Activated CD4-positive, alpha-beta memory T cell treated with anti-CD3 and anti-CD28 coated beads, Interleukin-2, amount 10 ng/mL, durations not matched to agents 7 days and 5 days (primary cell): ENCODE measurements around the gene JAG1. TPM values are rescaled to one million over a fixed set of nuclear protein-coding genes. Genes with fewer than 3 reads are reported as not detected.

ENCODE experiments used
- CTCF ChIA-PET: fragments of 350-600 bp; sonication (Branson Sonifier 250); formaldehyde crosslinking; loops from one replicate; lab custom pipeline; 2021; ENCODE audit warnings: antibody characterized with exemption, inconsistent platforms; lab: Charles Lee
- POLR2A ChIA-PET: fragments of 350-600 bp; sonication (Branson Sonifier 250); formaldehyde crosslinking; loops from one replicate; lab custom pipeline; 2021; ENCODE audit warnings: antibody characterized with exemption; lab: Charles Lee
- DNase-seq: peaks from one replicate; pipeline ENCODE4 v3.0.0-alpha.2; 2020
- H3K27ac Mint-ChIP-seq: one replicate; pipeline ENCODE4 v1.8.0; 2021; ENCODE audit warnings: mild to moderate bottlenecking, mixed read lengths
- H3K27me3 Mint-ChIP-seq: one replicate; pipeline ENCODE4 v1.8.0; 2021; ENCODE audit warnings: mixed read lengths
- H3K36me3 Mint-ChIP-seq: one replicate; pipeline ENCODE4 v1.8.0; 2021; ENCODE audit warnings: low read depth, mixed read lengths
- H3K4me1 Mint-ChIP-seq: one replicate; pipeline ENCODE4 v1.8.0; 2021; ENCODE audit warnings: mixed read lengths
- H3K4me3 Mint-ChIP-seq: one replicate; pipeline ENCODE4 v1.8.0; 2021; ENCODE audit warnings: mild to moderate bottlenecking, mixed read lengths
- H3K9me3 Mint-ChIP-seq: one replicate; pipeline ENCODE4 v1.8.0; 2021; ENCODE audit warnings: mixed read lengths
- total RNA-seq, 2 experiments: library from RNA; stranded (reverse); gene quantifications; one replicate each; pipeline ENCODE4 v1.2.3, GENCODE V29; 2021

The JAG1 gene
- total RNA-seq, 2 experiments from 2014 or later: 0.15 to 0.30 TPM

DNA sequence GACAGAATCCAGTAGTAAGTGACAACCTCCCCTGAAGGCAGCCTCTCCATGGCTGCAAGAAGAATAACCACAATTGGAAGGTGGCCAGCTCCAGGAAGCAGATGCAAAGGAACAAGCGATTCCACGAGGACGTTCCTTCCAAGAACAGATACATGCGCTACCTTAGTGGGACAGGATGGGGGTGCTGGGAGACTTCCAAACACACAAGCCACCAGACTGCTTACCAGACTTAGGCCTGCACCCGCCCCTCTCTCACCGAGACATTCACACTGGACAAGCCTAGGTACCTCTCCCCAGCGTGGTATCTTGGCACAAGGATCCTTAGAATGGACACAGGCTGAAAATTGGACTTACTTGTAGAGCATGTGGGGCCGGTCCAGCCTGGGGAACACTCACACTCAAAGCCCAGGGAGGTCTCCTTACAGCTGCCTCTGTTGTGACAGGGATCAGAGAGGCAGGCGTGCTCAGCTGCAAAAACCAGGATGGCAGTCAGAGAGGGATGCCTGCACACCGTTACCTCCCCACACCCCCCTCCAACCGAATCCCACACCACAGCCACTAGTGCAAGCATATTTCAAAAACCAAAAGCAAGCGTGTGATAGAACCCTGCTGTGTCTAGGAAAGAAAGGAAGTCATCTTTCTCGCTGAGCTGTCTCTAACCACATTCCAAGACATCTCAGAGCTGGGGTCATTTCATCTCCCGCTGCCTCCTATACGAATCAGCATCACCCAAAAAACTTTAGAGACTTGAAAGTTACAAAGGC is 22.4 kb downstream of the JAG1 start:
- ChIA-PET CTCF (no interaction called here), POLR2A (no interaction called here)
- Mint-ChIP-seq H3K4me3 (no peak overlapping the region), H3K9me3 (no peaks in the 10 kb centered on the region), H3K27me3 (peaks cover 32% of the 10 kb centered on the region), H3K36me3 (no peaks in the 10 kb centered on the region), H3K4me1 (peaks cover 2% of the 10 kb centered on the region), H3K27ac (no peak overlapping the region)
- no peak for DNase-seq

DNA sequence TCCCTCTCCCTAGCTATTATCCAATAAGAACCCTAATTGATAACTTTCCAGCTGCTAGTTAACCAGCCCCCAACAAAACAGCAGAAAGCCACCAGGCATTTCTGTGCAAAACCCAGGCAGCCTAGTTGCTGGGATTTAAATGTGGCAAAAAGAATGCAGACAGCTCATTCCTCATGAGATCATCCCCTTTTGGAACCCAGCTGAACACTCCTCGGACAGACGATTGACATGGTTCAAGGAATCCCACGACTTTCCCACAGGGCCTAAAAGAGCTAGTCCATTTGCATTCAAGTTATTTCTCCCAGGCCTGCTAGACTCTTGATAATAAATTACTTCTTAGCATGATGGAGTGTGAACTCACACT is 24.0 kb downstream of the JAG1 start:
- Mint-ChIP-seq H3K9me3 (no peaks in the 10 kb centered on the region), H3K27ac (no peak overlapping the region), H3K4me1 (peaks cover 2% of the 10 kb centered on the region), H3K4me3 (no peak overlapping the region), H3K27me3 (peaks cover 30% of the 10 kb centered on the region), H3K36me3 (no peaks in the 10 kb centered on the region)
- POLR2A ChIA-PET: interaction anchor here (0.8 kb wide), 1 partner anchor 25 kb away, joined by 3 read pairs; no protein-coding TSS in a partner anchor
- CTCF ChIA-PET: interaction anchor here (1.0 kb wide), 1 partner anchor 9 kb away, joined by 3 read pairs; no protein-coding TSS in a partner anchor
- DNase-seq: no peak

- Mint-ChIP-seq H3K4me1 (peaks cover 5% of the 10 kb centered on the region), H3K27me3 (peaks cover 24% of the 10 kb centered on the region), H3K9me3 (no peaks in the 10 kb centered on the region), H3K4me3 (no peak overlapping the region), H3K36me3 (no peaks in the 10 kb centered on the region), H3K27ac (no peak overlapping the region)
- ChIA-PET POLR2A (interaction anchor here (0.8 kb wide), 1 partner anchor 26 kb away, joined by 3 read pairs; no protein-coding TSS in a partner anchor), CTCF (interaction anchor here (1.0 to 1.1 kb wide), 3 partner anchors 9 to 94 kb away, joined by 3 to 4 read pairs (median 4); no protein-coding TSS in a partner anchor)
- no peak for DNase-seq
Measured at GRCh38 chr20:10649080-10649796, 24.6 kb downstream of the JAG1 start.

DNA sequence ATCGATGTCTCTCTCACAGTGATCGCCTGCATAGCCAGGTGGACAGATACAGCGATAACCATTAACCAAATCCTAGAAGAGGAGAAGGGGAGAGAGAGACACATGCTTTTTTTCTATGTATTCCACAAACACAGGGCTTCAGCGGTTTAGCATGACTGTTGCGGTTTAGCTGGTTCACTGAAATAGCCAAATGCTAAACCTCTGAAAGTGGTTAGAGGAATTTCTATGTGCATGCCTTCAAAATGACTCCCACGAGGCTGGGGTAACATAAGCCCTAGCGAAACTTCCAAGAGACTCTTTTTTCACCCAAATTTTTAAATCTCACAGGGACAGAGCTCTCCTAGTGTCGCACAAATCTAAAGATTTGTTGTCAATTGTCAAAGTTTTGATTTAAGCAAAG is 25.1 kb downstream of the JAG1 start:
- Mint-ChIP-seq H3K4me3 (no peak overlapping the region), H3K27me3 (peaks cover 20% of the 10 kb centered on the region), H3K4me1 (peaks cover 6% of the 10 kb centered on the region), H3K27ac (no peak overlapping the region), H3K36me3 (no peaks in the 10 kb centered on the region), H3K9me3 (no peaks in the 10 kb centered on the region)
- no peak for DNase-seq
- POLR2A ChIA-PET: no interaction called here
- CTCF ChIA-PET: interaction anchor here (1.0 to 1.1 kb wide), 2 partner anchors 21 to 93 kb away, joined by 4 read pairs; no protein-coding TSS in a partner anchor

DNA sequence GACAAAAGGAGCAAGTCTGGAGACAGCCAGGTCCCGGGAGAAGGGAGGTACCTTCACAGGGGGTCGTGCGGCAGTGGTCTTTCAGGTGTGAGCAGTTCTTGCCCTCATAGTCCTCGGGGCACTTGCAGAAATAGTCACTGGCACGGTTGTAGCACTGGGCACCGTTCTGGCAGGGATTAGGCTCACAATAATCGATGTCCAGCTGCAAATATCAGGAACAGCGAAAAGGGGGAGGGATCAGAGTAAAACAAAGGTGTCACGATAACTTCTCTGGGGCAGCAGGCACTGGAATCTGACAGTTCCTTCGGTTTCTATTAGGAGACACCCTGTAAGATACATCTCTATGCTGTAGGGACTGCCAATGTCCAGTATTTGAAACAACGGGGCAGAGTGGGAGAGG is 25.9 kb downstream of the JAG1 start:
- POLR2A ChIA-PET: no interaction called here
- peaks cover 8% of the 10 kb centered on the region for H3K4me1 Mint-ChIP-seq
- no peak overlapping the region for H3K27ac Mint-ChIP-seq
- DNase-seq: no peak
- CTCF ChIA-PET: no interaction called here
- H3K27me3 Mint-ChIP-seq: peaks cover 20% of the 10 kb centered on the region
- H3K9me3 Mint-ChIP-seq: no peaks in the 10 kb centered on the region
- no peak overlapping the region for H3K4me3 Mint-ChIP-seq
- H3K36me3 Mint-ChIP-seq: no peaks in the 10 kb centered on the region

DNA sequence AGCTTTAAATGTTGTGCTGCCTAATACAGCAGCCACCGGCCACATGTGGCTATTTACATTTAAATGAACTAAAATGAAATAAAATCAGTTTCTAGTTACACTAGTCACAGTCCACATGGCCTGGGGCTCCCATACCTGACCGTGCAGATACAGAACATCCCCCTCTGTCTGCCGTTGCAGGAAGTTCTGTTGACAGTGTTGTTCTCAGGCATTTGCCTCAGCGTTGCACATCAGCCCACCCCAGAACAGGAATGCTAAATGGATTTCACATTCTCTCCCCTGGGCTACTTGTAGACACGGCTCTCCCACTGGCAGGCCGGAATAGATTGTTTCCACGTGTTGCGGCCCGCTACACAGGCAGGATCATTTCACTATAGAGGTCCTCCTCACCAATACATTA is 26.3 kb downstream of the JAG1 start:
- Mint-ChIP-seq H3K27me3 (peaks cover 20% of the 10 kb centered on the region), H3K27ac (no peak overlapping the region), H3K36me3 (no peaks in the 10 kb centered on the region), H3K4me1 (peaks cover 8% of the 10 kb centered on the region), H3K4me3 (no peak overlapping the region), H3K9me3 (no peaks in the 10 kb centered on the region)
- CTCF ChIA-PET: no interaction called here
- DNase-seq: no peak
- POLR2A ChIA-PET: no interaction called here

DNA sequence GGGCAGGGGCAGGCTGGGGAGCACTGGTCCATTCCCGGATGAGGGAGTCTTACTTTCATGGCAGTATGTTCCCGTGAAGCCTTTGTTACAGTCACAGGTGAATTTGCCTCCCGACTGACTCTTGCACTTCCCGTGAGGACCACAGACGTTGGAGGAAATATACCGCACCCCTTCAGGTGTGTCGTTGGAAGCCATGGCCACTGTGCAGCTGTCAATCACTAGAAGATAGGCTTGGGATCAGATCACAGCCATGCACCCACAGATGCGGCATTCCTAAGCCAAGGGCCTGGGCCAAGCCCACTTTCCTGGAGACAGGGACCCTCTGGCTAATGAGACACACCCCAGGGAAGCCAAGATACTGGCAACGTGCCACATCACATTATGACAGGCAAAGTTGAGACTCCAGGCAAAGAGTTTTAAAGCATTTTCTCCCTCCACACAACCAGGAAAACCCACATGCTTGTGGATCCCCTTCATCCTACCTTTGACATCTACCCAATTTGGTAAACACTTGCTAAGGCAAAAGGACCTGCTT is 26.8 kb downstream of the JAG1 start:
- ChIA-PET CTCF (no interaction called here), POLR2A (no interaction called here)
- no peak overlapping the region for H3K4me3 Mint-ChIP-seq
- no peaks in the 10 kb centered on the region for H3K9me3 Mint-ChIP-seq
- peaks cover 8% of the 10 kb centered on the region for H3K4me1 Mint-ChIP-seq
- peaks cover 20% of the 10 kb centered on the region for H3K27me3 Mint-ChIP-seq
- no peak overlapping the region for H3K27ac Mint-ChIP-seq
- H3K36me3 Mint-ChIP-seq: no peaks in the 10 kb centered on the region
- no peak for DNase-seq

- DNase-seq: no peak
- H3K36me3 Mint-ChIP-seq: no peaks in the 10 kb centered on the region
- no peak overlapping the region for H3K4me3 Mint-ChIP-seq
- CTCF ChIA-PET: interaction anchor here (1.0 kb wide), 1 partner anchor 93 kb away, joined by 3 read pairs; no protein-coding TSS in a partner anchor
- peaks cover 8% of the 10 kb centered on the region for H3K4me1 Mint-ChIP-seq
- H3K27me3 Mint-ChIP-seq: peaks cover 20% of the 10 kb centered on the region
- no peak overlapping the region for H3K27ac Mint-ChIP-seq
- POLR2A ChIA-PET: no interaction called here
- H3K9me3 Mint-ChIP-seq: no peaks in the 10 kb centered on the region
Measured at GRCh38 chr20:10646006-10646405, 27.8 kb downstream of the JAG1 start.

- Mint-ChIP-seq H3K27me3 (peaks cover 20% of the 10 kb centered on the region), H3K27ac (no peak overlapping the region), H3K9me3 (no peaks in the 10 kb centered on the region), H3K4me3 (no peak overlapping the region), H3K36me3 (no peaks in the 10 kb centered on the region), H3K4me1 (peaks cover 8% of the 10 kb centered on the region)
- CTCF ChIA-PET: interaction anchor here (1.0 kb wide), 1 partner anchor 93 kb away, joined by 3 read pairs; no protein-coding TSS in a partner anchor
- POLR2A ChIA-PET: no interaction called here
- no peak for DNase-seq
Measured at GRCh38 chr20:10645205-10645570, 28.6 kb downstream of the JAG1 start.

DNA sequence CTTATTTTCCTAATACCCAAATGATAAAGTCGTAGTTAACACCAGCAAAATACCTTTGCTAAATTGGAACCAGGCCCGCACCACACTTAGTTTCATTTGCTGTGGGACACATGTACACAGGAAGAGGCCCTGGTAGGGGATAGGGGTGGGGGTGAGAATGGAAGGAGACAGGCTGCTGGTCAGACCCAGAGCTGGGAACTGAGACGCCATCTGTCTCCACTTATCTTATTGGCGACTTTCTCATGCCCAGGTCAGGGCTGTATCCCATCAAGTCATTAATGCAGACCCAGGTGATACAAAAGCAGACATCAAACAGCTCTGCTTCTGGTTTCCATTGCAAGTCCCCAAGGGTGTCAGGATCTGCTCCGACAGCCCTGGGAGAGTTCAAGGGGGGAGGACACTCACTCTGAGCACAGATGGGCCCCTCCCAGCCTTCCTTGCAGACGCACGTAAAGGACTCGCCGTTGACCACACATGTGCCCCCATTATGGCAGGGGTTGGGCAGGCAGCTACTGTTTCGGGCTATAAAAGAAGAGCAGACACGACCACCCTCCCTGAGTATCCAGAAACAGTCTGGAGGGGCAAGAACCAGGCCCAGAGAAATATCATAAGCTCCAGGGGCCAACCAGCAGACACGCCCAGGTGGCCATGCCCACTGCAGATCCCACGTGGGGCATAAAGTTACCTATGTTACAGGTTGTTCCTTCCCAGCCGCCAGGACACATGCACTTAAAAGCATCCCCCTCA is 29.2 kb downstream of the JAG1 start:
- POLR2A ChIA-PET: no interaction called here
- CTCF ChIA-PET: no interaction called here
- H3K27me3 Mint-ChIP-seq: peaks cover 15% of the 10 kb centered on the region
- no peak overlapping the region for H3K27ac Mint-ChIP-seq
- H3K36me3 Mint-ChIP-seq: no peaks in the 10 kb centered on the region
- H3K4me3 Mint-ChIP-seq: no peak overlapping the region
- no peak for DNase-seq
- no peaks in the 10 kb centered on the region for H3K9me3 Mint-ChIP-seq
- peaks cover 8% of the 10 kb centered on the region for H3K4me1 Mint-ChIP-seq

GRCh38 chr20:10643560-10643873 is 30.3 kb downstream of the JAG1 start:
- ChIA-PET CTCF (no interaction called here), POLR2A (no interaction called here)
- no peak for DNase-seq
- H3K27ac Mint-ChIP-seq: no peak overlapping the region
- no peak overlapping the region for H3K4me3 Mint-ChIP-seq
- H3K4me1 Mint-ChIP-seq: peaks cover 6% of the 10 kb centered on the region
- no peaks in the 10 kb centered on the region for H3K36me3 Mint-ChIP-seq
- peaks cover 9% of the 10 kb centered on the region for H3K27me3 Mint-ChIP-seq
- H3K9me3 Mint-ChIP-seq: no peaks in the 10 kb centered on the region

GRCh38 chr20:10642856-10643559 is 30.8 kb downstream of the JAG1 start:
- Mint-ChIP-seq H3K27ac (no peak overlapping the region), H3K27me3 (peaks cover 5% of the 10 kb centered on the region), H3K36me3 (no peaks in the 10 kb centered on the region), H3K9me3 (no peaks in the 10 kb centered on the region), H3K4me1 (peaks cover 6% of the 10 kb centered on the region), H3K4me3 (no peak overlapping the region)
- DNase-seq: no peak
- POLR2A ChIA-PET: no interaction called here
- CTCF ChIA-PET: no interaction called here
